GM23338 (cell line): ENCODE results near the gene KCNK3. TPM values are rescaled to one million over a fixed set of nuclear protein-coding genes. Genes with fewer than 3 reads are reported as not detected.

Source experiments
- ATAC-seq: fragments of 200-7000 bp; cut with Tn5 transposase; 3 replicates; pipeline ENCODE4 v1.9.1; 2020
- DNase-seq: peaks from one replicate; pipeline ENCODE4 v3.0.0-alpha.2; 2015; ENCODE audit warnings: low spot score
- H2AFZ ChIP-seq: fragments of 200-600 bp; sonication (generic); 2 replicates; pipeline ENCODE4 v1.8.0; 2016; ENCODE audit warnings: antibody characterized with exemption, mild to moderate bottlenecking, moderate library complexity
- H3F3A ChIP-seq: fragments of 200-600 bp; sonication (generic); replicated peaks from 2 replicates; pipeline ENCODE4 v1.8.0; 2017; ENCODE audit warnings: antibody characterized with exemption, mixed run types, low read depth
- H3K27ac ChIP-seq: fragments of 200-600 bp; sonication (generic); 2 replicates; pipeline ENCODE4 v1.6.1; 2016; ENCODE audit warnings: low read depth
- H3K27me3 ChIP-seq: fragments of 200-600 bp; sonication (generic); 2 replicates; pipeline ENCODE4 v1.8.0; 2016; ENCODE audit warnings: mild to moderate bottlenecking, mixed run types, moderate library complexity; ENCODE audit not compliant: insufficient read depth
- H3K36me3 ChIP-seq: fragments of 200-600 bp; sonication (generic); 2 replicates; pipeline ENCODE4 v1.8.0; 2016; ENCODE audit warnings: mild to moderate bottlenecking; ENCODE audit not compliant: insufficient read depth
- H3K4me1 ChIP-seq: fragments of 200-600 bp; sonication (generic); 2 replicates; pipeline ENCODE4 v1.8.0; 2016; ENCODE audit warnings: mild to moderate bottlenecking, moderate library complexity; ENCODE audit not compliant: insufficient read depth
- H3K4me2 ChIP-seq: fragments of 200-600 bp; sonication (generic); 2 replicates; pipeline ENCODE4 v1.7.1; 2017; ENCODE audit warnings: mixed run types
- H3K4me3 ChIP-seq: fragments of 200-600 bp; sonication (generic); 2 replicates; pipeline ENCODE4 v1.6.1; 2016; ENCODE audit warnings: mixed run types
- H3K79me2 ChIP-seq: fragments of 200-600 bp; sonication (generic); replicated peaks from 2 replicates; pipeline ENCODE4 v1.8.0; 2017; ENCODE audit warnings: mild to moderate bottlenecking; ENCODE audit not compliant: insufficient read depth
- H3K9me2 ChIP-seq: fragments of 200-600 bp; sonication (generic); 2 replicates; pipeline ENCODE4 v1.8.0; 2017; ENCODE audit not compliant: insufficient read depth
- H4K20me1 ChIP-seq: fragments of 200-600 bp; sonication (generic); replicated peaks from 2 replicates; pipeline ENCODE4 v1.8.0; 2017; ENCODE audit warnings: mild to moderate bottlenecking; ENCODE audit not compliant: insufficient read depth
- H3K27ac Mint-ChIP-seq: 2 replicates; pipeline ENCODE4 v1.8.0; 2020; ENCODE audit warnings: inconsistent platforms, mild to moderate bottlenecking, moderate library complexity, mixed read lengths
- H3K27me3 Mint-ChIP-seq: 3 replicates; pipeline ENCODE4 v1.8.0; 2022; ENCODE audit warnings: low read depth, mild to moderate bottlenecking, moderate library complexity, mixed read lengths, inconsistent platforms; ENCODE audit not compliant: insufficient read depth, poor library complexity
- H3K36me3 Mint-ChIP-seq: 3 replicates; pipeline ENCODE4 v1.8.0; 2021; ENCODE audit warnings: low read depth, mild to moderate bottlenecking, inconsistent platforms, moderate library complexity, mixed read lengths
- H3K4me1 Mint-ChIP-seq: 3 replicates; pipeline ENCODE4 v1.8.0; 2020; ENCODE audit warnings: mild to moderate bottlenecking, inconsistent platforms, mixed read lengths
- H3K4me3 Mint-ChIP-seq: 3 replicates; pipeline ENCODE4 v1.8.0; 2021; ENCODE audit warnings: moderate library complexity, mild to moderate bottlenecking, inconsistent platforms, mixed read lengths
- H3K9me3 Mint-ChIP-seq: 3 replicates; pipeline ENCODE4 v1.8.0; 2020; ENCODE audit warnings: moderate library complexity, mild to moderate bottlenecking, inconsistent platforms, mixed read lengths
- CREB1 ChIP-seq: fragments of 250-450 bp; sonication (Bioruptor Pico); IDR thresholded peaks from 2 replicates; pipeline ENCODE4 v1.5.0; 2020; ENCODE audit warnings: low read depth, mild to moderate bottlenecking, moderate library complexity
- CTCF ChIP-seq, 2 experiments: fragments of 200-600 bp in 1 of 2; sonication (generic) in 1 of 2; conservative IDR thresholded peaks; 2 replicates each; pipeline versions ENCODE4 v1.5.1 to v1.6.1; 2016 to 2017; ENCODE audit warnings: antibody characterized with exemption in 2 of 2, low read depth in 2 of 2, mild to moderate bottlenecking in 2 of 2, moderate library complexity in 1 of 2
- ETS1 ChIP-seq: IDR thresholded peaks from 2 replicates; pipeline ENCODE4 v1.6.1; 2016; ENCODE audit warnings: antibody characterized with exemption
- EZH2 ChIP-seq: fragments of 200-600 bp; sonication (generic); IDR thresholded peaks from one replicate; pipeline ENCODE4 v1.8.0; 2017; ENCODE audit warnings: antibody characterized with exemption, mild to moderate bottlenecking, low read depth; ENCODE audit not compliant: unreplicated experiment
- JUNB ChIP-seq: IDR thresholded peaks from one replicate; pipeline ENCODE4 v1.6.1; 2016; ENCODE audit warnings: antibody characterized with exemption; ENCODE audit not compliant: unreplicated experiment
- NANOG ChIP-seq: IDR thresholded peaks from 2 replicates; pipeline ENCODE4 v1.6.1; 2016; ENCODE audit warnings: antibody characterized with exemption, borderline replicate concordance
- POLR2AphosphoS5 ChIP-seq: IDR thresholded peaks from 2 replicates; pipeline ENCODE4 v1.6.1; 2016; ENCODE audit warnings: antibody characterized with exemption, low read depth
- REST ChIP-seq: IDR thresholded peaks from one replicate; pipeline ENCODE4 v1.6.1; 2018; ENCODE audit warnings: antibody characterized with exemption; ENCODE audit not compliant: unreplicated experiment
- STAT1 ChIP-seq: IDR thresholded peaks from one replicate; pipeline ENCODE4 v1.6.1; 2016; ENCODE audit warnings: antibody characterized with exemption; ENCODE audit not compliant: unreplicated experiment
- ZNF114 ChIP-seq: fragments of 250-450 bp; sonication (Bioruptor Pico); IDR thresholded peaks from 2 replicates; pipeline ENCODE4 v1.5.0; 2020; ENCODE audit warnings: mild to moderate bottlenecking, moderate library complexity
- ZNF331 ChIP-seq: fragments of 250-450 bp; sonication (Bioruptor Pico); IDR thresholded peaks from 2 replicates; pipeline ENCODE4 v1.5.0; 2020; ENCODE audit warnings: low read depth, mild to moderate bottlenecking, moderate library complexity
- ZNF462 ChIP-seq: fragments of 250-450 bp; sonication (Bioruptor Pico); IDR thresholded peaks from 2 replicates; pipeline ENCODE4 v1.5.0; 2020; ENCODE audit warnings: mild to moderate bottlenecking, moderate library complexity
- polyA plus RNA-seq: library from polyadenylated mRNA; unstranded; fragments of >200 nt; fragmentation: Nextera tagmentation; extraction: Ambion mirVana; gene quantifications from 2 replicates; pipeline ENCODE4 v1.2.1, GENCODE V29; 2016
- total RNA-seq: library from RNA; depleted of rRNA; stranded (reverse); fragments of >200 nt; shearing (Covaris generic); gene quantifications from 2 replicates; pipeline ENCODE4 v1.2.3, GENCODE V29; 2014

Gene KCNK3
- total and polyA plus RNA-seq, 2 experiments from 2014 or later, result not detected

GRCh38 chr2:26707747-26708146 is 15.2 kb downstream of the KCNK3 start:
- peaks cover 8% of the 10 kb centered on the region for H3K4me1 Mint-ChIP-seq
- H3K36me3 Mint-ChIP-seq, result no peaks in the 10 kb centered on the region
- Histone ChIP-seq H3K4me3 (no peak overlapping the region), H3F3A (no peaks in the 10 kb centered on the region), H4K20me1 (no peaks in the 10 kb centered on the region), H3K36me3 (no peaks in the 10 kb centered on the region), H3K4me1 (no peaks in the 10 kb centered on the region), H3K79me2 (no peaks in the 10 kb centered on the region), H3K4me2 (no peak overlapping the region), H3K9me2 (no peaks in the 10 kb centered on the region), H2AFZ (no peak overlapping the region), H3K27ac (no peak overlapping the region), H3K27me3 (no peaks in the 10 kb centered on the region)
- no peak overlapping the region for H3K4me3 Mint-ChIP-seq
- ATAC-seq, result no peak
- TF ChIP-seq ZNF462 (CRISPR knock-in tag) (no peak), POLR2AphosphoS5 (no peak), JUNB (no peak), CTCF (conservative IDR thresholded peaks at IDR 0.05; ENCODE audit: low read depth in 2 of 2) (no peak), NANOG (no peak), EZH2 (no peak), STAT1 (no peak), REST (no peak), ZNF331 (CRISPR knock-in tag) (no peak), ETS1 (no peak), ZNF114 (CRISPR knock-in tag) (no peak), CREB1 (CRISPR knock-in tag) (no peak)
- H3K9me3 Mint-ChIP-seq, result no peaks in the 10 kb centered on the region
- H3K27ac Mint-ChIP-seq, result no peak overlapping the region
- H3K27me3 Mint-ChIP-seq, result peaks cover 4% of the 10 kb centered on the region
- no peak for DNase-seq
